NCI-H2171 treated with DMSO at 0.1 percent for 48 hours (cell line): ENCODE results near the gene PTTG1IP2.

Experiments
- DNase-seq: peaks from one replicate; lab custom pipeline; 2025; lab: John Stamatoyannopoulos, UW

Gene PTTG1IP2

DNA sequence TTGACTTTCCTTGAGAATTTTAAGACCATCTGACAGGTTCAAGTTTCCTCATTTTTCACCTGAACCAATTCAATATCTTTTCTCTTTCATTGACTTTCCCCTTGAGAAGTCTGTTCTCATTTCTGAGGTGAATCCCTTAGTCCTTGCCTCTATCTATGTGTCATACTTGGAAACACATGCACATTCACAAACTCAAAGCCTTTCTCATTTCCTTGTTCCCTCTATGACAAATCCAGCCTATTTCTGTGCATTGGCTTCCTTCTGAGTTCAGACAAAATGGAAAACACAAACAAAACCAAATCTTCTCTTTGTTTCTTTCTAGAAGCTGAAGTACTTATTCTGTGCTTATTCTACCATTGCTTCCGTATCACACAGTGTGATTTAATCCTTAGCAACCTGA, 13.8 kb downstream of the PTTG1IP2 start:
- no peak for DNase-seq

DNA sequence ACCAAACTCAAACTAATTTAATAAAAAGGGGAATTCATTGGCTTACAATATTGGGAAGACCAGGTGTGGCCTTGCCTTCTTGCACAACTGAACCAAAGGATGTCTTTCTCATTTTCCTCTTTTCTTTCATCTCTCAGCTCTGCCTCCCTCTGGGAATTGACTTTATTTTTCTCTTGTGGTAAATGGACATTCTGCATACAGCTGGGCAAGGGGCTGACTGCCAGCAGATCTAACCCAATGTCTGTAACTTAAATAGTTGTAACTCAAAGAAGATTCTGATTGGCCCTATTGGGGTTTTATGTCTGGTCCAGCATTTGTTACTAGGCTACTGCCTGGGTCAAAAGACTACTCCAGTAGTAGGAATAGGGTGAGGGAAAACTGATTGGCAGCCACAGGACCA, 15.3 kb downstream of the PTTG1IP2 start:
- DNase-seq, result no peak

DNA sequence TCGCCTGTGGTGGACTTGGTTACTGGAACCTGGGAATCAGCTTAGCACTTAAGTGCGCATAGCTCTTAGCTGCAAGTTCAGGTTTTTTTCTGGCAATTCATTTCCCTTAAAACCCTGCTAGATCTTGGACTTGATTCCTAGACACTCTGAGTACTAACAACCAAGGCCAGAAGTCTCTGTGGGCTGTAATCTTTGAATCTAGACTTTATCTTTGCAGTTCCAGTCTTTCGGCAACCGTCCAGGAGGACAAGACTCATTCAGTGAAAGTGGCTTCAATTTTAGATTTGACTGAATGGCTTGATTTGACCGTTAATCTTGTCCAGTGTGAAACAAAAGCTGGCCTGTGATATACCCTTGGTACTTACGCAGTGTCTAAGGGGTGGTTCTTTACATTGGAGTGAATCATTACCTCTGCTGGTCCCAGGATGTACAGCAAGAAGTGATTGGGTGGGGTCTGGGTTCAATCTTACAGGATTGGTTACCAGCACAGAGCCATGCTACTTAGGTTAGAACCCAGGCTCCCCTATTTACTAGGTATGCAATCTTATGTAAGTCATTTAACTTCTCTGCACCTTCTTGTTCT, 16.4 kb downstream of the PTTG1IP2 start:
- no peak for DNase-seq

DNA sequence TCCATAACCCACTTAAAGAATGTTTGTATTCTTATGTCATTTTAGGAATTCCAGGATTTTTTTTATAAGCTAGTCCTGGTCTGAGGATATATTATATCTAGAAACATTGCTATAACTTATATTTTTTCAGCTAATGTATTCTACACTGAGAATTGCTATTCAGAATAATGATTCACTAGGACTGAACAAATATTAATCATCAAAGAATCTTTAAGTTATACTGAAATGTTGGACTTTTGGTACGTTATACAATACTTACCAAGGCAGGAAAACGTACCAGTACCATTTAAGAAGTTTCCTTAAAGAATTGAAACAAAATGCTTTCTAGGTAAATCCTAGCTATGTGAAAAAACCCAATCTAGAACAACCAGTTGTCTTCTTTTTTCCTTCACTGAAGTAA, 18.4 kb downstream of the PTTG1IP2 start:
- no peak for DNase-seq

DNA sequence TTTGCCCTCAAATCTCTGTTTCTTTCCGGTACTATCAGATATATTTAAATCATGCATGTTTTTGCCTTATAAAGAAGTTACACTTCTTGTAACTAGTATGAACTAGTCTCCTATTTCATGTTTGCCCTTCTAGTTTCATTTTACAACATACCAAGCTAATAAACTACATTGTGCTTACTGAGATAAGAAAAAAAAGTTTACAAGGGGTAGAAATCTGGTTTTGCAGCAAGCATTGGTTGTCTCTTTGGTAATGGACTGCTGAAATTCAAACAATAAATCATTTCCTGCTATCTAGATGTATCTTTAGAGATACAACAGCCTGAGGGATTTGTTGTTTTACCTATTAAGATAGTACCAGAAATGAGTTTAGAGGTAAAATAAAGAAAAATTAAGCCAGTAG, 18.8 kb downstream of the PTTG1IP2 start:
- no peak for DNase-seq

DNA sequence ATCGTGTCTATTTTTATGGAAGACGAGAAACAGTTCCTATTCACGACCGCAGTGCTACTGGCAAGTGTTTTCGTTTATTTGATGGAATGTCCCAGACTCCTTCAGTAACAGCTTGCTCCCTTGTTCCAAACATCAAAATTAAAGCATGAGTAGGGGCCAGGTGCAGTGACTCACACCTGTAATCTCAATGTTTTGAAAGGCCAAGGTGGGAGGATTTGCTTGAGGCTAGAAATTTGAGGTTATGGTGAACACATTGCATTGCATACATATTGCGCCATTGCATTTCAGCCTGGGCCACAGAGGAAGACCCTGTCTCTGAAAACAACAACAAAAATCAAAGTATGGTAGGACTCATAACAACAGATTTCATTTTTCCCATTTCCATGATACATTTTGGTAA, 22.8 kb downstream of the PTTG1IP2 start:
- DNase-seq, result no peak

DNA sequence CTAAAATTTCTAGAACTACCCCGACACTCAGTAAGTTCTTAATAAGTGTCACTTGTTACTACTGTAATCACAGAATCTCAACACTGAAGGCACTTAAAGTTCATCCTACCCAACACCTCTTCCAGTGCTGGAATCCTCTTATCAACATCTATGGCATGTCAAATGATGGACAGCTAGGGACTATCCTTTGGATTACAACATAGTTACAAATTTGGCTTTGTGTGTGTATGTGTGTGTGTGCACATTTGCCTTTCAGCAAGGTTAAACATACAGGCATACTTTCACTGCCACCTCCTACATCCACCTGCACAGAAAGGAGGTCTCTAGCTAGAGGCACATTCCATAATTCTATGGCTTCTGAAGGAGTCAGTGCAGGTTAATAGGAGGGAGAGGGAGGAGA, 25.8 kb downstream of the PTTG1IP2 start:
- no peak for DNase-seq

DNA sequence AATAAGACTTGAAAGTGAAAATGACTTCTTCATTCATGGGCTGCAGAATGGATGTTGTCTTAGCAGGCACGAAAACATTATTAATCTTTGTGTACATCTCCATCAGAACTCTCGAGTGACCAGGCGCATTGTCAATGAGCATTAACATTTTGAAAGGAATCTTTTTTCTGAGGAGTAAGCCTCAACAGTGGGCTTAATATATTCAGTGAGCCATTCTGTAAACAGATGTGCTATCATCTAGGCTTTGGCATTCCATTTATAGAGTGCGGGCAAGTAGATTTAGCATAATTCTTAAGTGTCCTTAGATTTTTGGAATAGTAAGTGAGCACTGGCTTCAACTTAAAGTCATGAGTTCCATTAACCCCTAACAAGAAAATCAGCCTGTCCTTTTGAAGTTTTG, 33.1 kb downstream of the PTTG1IP2 start:
- DNase-seq, result no peak

DNA sequence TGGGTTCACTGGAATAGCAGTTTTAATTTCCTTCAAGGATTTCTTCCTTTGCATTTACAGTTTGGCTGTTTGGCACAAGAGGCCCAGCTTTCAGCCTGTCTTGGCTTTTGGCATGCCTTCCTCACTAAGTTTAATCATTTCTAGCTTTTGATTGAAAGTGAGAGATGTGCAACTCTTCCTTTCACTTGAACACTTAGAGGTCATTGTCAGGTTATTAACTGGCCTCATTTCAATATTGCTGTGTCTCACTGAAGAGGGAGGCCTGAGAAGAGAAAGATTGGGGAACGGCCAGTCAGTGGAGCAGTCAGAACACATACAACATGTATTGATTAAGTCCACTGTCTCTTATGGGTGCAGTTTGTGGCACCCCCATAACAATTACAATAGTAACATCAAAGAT, 33.9 kb downstream of the PTTG1IP2 start:
- no peak for DNase-seq

DNA sequence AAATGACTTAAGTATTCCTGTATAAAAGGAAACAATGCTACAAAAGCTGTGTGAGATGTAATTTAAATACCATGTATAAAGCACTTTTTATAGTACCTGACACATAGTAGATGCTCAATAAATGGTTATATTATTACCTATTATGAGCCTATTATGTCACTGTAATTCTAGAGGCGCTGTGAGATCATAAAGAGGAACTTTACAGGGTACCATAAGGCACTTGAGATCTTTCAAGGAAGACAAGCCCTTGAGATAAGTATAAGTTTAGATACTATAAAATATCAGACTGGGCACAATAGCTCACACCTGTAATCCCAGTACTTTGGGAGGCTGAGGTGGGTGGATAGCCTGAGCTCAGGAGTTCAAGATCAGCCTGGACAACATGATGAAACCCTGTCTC, 38.3 kb downstream of the PTTG1IP2 start:
- DNase-seq, result no peak

DNA sequence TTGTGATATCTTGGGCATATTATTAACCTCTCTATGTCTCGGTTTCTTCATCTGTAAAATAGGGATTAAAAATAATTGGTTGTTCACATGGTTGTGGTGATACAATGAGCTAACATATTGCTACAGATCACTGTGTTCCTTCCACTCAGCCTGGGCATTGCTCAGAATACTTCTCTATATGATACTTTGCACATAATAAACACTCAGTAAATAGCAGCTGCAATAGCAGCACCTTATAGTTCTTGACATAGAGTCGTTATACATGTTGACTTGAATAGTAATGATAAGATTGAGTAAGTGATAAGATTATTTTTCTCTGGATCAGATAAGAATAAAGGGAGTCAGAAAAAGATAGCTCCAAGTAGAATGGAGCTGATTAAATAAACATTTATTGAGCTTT, 42.3 kb downstream of the PTTG1IP2 start:
- no peak for DNase-seq

DNA sequence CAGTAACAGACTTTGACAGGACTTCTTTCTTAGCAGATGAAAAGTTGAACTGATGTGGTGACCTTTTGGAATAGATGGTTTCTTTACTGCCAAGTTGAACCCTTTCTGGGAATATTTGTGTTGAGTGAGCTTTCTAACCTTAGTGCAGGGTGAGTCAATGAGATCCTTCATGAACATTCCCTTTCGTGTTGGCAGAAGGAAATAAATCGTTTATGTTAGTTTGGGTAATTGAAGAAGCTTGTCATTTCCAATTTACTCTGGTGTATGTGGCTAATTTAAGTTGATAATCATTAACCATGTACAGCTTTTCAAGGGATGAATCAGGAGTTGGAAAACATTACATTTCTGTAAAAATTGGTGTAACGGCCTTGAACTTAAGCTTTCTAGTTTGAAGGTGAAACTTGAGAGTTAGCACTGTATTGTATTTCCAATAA, 43.4 kb downstream of the PTTG1IP2 start:
- no peak for DNase-seq

DNA sequence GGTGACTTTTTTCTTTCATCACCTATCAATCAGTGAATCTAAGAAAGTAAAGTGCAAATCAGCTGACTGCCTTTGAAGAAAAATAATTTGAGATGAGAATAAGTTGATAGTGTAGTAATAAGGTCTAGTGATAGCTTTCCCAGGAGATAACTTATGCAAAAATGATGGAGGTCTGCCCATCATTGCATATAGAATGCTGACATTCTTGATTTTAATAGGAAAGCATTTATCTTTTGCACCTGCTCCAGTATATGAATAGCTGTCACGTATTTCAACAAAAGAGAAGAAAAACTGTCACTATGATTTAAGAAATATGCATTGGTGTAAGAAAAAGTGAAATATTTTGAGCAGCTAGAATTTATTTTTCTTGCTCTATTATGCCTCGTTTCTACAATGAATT, 46.8 kb downstream of the PTTG1IP2 start:
- DNase-seq, result no peak

DNA sequence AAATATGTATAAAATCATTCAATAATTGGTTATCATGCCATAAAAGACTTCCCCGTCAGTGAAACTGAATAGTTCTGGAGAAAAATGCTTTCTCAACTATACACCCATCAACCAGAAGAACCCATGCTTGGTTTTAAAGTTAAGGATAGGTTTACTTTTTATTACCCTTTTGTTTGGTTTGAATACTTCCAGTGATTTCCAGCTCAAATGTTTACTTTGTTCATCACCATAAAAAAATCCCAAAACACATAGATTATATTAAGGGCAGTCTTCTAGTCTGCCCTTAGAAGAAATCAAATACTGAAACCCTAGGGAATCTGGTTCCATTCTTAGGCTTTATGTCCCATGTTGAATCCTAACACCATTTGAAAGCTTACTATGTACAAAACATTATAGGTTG, 49.2 kb downstream of the PTTG1IP2 start:
- DNase-seq, result no peak

DNA sequence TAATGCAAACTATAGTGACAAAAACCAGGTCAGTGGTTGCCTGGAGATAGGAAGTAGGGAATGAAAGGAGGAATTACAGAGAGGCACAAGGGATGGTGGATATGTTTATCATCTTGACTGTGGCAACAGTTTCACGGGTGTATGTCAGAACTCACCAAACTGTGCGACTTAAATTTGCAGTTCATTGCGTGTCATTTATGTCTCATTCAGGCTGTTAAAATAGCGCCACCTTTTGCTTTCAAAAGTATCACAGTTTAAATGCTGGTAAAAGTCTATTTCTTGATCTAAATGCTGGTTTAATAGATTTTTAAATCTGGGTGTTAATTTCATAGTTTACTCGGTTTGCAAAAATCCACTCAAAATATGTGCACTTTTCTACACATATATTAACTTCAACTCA, 51.0 kb downstream of the PTTG1IP2 start:
- DNase-seq, result no peak

DNA sequence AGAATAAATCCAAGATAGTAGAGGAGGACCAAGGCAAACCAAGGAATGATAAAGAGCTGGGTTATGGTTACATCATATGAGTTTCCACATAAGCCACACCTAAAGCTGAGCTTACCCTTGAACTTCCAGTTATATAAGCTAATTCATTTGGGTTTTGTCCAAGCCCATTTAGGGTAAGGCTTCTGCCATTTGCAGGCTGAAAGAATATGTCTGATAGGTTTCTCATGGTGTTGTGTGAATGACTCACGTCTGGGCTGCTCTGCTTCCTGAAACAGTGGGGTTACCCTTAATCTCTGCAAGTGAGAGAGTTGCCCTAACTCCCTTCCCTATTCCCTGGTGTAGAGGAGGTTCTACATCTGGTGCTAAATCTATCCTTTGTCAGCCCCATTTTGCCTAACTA, 60.8 kb downstream of the PTTG1IP2 start:
- DNase-seq, result no peak

DNA sequence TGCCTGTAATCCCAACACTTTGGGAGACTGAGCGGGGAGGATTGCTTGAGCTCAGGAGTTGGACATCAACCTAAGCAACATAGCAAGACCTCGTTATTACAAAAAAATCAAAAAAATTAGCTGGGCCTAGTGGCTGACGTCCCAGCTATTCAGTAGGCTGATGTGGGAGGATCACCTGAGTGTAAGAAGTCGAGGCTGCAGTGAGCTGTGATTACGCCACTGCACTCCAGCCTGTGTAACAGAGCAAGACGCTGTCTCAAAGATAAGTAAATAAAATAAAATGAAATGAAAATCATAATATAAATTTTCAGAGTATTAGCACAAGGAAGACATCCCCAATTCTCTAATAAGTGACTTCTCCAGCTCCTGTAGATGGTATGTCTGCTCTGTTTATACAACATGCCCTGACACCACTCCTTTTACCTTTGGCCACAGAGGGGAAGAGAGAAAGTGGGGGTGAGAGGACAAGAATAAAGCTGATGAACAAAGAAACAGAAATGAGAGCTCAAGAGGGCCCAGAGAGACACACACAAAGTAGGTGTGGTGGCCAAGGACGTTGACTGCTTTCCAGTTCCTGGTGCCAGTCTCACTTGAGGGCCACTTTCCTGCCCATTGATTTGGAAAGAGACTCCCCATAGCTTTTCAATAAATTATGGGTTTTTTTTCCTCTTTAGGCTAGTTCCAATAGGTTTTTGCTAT, 62.9 kb downstream of the PTTG1IP2 start:
- DNase-seq, result no peak

DNA sequence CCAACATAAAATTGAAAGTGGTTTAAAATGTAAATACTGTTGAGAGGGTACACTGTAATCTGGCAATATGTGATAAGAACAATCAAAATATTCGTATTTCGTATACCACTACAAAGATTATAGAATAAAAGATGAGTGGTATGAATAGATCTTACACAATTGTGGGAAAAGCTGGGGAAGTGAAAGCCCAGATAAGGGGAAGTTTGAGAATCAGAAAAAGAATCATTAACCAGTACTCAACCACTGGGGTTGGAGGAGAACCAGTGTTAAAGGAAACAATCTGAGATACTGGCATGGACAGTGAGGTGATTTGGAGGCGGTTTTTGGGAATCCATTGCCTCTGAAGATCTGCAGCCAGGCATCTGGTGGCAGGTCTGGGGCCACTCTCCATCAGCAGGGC, 67.0 kb downstream of the PTTG1IP2 start:
- no peak for DNase-seq

DNA sequence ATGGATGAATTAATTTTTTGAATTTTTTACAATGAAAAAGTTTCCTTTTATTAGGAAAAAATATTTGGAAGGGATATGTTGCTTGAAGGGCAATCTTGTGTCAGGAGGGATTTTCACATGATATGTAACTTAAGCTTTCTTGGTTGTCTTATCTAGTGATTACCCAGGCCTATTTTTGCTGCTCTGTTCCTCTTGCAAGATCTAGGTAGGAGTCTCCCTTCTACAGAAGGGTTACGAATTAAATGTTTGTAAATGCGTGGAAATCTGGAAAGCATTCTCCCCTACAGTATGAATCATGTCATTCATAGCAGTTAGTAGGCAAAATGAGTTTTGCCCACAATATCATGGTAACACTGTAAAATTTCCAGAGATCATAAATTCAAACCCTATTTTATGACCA, 69.0 kb downstream of the PTTG1IP2 start:
- DNase-seq, result no peak

DNA sequence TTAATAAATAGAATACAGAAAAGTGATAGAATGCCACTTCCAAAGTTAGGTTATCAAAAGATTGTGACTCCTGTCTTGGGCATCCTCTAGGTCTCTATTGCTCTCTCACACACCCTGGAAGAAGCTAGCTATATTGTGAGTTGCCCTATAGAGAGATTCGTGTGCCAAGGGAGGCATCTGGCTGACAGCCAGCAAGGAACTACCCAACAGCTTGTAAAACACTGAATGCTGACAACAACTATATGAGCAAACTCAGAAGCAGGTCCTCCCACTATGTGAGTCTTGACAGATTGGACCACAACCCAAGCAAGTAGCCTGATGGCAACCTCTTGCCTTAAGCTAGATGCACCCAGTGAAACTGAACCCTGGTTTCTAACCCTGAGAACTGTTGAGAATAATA, 71.0 kb downstream of the PTTG1IP2 start:
- DNase-seq, result peak; percentile 49

DNA sequence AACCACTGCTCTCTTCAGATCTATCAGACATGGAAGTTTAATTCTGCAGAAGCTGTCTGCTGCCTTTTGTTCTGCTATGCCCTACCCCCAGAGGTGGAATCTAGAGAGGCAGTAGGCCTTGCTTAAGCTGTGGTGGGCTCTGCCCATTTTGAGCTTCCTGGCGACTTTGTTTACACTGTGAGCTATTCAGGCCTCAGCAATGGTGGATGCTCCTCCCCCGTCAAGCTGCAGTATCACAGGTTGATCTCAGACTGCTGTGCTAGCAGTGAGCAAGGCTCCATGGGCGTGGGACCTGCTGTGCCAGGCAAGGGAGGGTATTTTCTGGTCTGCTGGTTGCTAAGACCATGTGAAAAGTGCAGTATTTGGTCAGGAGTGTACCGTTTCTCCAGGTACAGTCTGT, 81.6 kb downstream of the PTTG1IP2 start:
- DNase-seq, result no peak

DNA sequence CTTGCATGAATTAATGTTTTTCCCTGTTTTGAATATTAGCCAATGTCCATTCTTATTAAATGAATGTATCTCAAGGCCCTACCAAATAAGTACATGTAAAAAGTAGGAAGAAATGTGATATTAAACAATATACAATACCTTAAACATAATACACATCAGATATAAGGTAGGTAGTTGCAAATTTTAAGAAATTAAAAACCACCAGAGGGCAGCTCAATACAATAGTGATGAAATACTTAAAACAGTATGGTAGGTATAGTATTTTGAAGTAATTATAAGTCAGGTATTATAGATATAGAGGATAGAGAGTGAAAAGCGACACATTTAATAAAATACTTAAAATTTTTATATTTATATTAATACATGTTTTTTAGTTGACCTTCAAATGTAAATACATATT, 83.1 kb downstream of the PTTG1IP2 start:
- DNase-seq, result peak; percentile 28

DNA sequence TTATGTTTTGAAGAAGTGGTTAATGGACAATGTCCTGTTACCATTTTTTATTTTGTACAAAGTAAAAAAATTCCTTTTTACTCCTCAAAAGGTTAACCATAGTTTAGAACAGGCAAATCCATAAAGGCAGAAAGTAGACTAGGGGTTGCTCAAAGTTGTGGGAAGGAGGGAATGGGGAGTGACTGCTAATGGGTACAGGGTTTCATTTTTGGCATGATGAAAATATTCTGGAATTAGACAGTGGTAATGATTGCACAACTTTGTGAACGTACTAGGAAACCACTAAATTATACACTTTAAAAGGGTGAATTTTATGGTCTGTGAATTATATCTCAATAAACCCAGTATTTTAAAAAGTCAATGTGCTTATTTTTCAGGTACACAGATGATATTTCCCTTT, 91.3 kb downstream of the PTTG1IP2 start:
- no peak for DNase-seq
